Right lobe of liver (tissue), 6 donors: ENCODE data around the gene RAPGEF3. TPM values are rescaled to one million over a fixed set of nuclear protein-coding genes. Genes with fewer than 3 reads are reported as not detected.

Experiments used
- ATAC-seq, 4 donors: fragments of 200-7000 bp; cut with Tn5 transposase; one replicate each; pipeline ENCODE4 v1.9.1; 2020; ENCODE audit warnings: mild to moderate bottlenecking in 4 of 4, moderate library complexity in 4 of 4
- DNase-seq, 3 donors: peaks; one replicate each; pipeline ENCODE4 v3.0.0-alpha.2; 2020
- H3K27ac ChIP-seq, 3 donors: fragments of 200-600 bp; one replicate each; pipeline ENCODE4 v1.8.0; 2022
- H3K27me3 ChIP-seq, 2 donors: fragments of 200-600 bp; one replicate each; pipeline ENCODE4 v1.8.0; 2022
- H3K36me3 ChIP-seq, 4 donors: fragments of 200-600 bp; sonication (generic) in 1 of 4; one replicate each; pipeline versions ENCODE4 v1.5.1 to v1.8.0; 2017 to 2022; ENCODE audit warnings: control low read depth in 1 of 4
- H3K4me1 ChIP-seq, 4 donors: fragments of 200-600 bp; sonication (generic) in 1 of 4; one replicate each; pipeline versions ENCODE4 v1.5.1 to v1.8.0; 2017 to 2022; ENCODE audit warnings: control low read depth in 1 of 4
- H3K4me3 ChIP-seq, 3 donors: fragments of 200-600 bp; one replicate each; pipeline ENCODE4 v1.8.0; 2022
- H3K9me3 ChIP-seq, 4 donors: fragments of 200-600 bp; sonication (generic) in 1 of 4; one replicate each; pipeline versions ENCODE4 v1.5.1 to v1.8.0; 2017 to 2022; ENCODE audit warnings: control low read depth in 1 of 4
- POLR2A ChIP-seq: fragments of 450-650 bp; IDR thresholded peaks from one replicate; pipeline ENCODE4 v1.6.1; 2017; ENCODE audit warnings: antibody characterized with exemption, mild to moderate bottlenecking
- WGBS: methylation state at CpG from one replicate; pipeline ENCODE4 v1.1.6; 2018; ENCODE audit warnings: low coverage, low lambda C conversion rate; ENCODE audit not compliant: insufficient coverage; ENCODE audit errors: missing lambda C conversion rate; 5-methylcytosine and 5-hydroxymethylcytosine counted together
- intact Hi-C, 2 donors: fragments of 100-400 bp; cut with DNase I; formaldehyde crosslinking; loops; one replicate each; pipeline versions ENCODE4 v1.11.2 to v1.14.1; 2022
- long read RNA-seq: library from polyadenylated mRNA; unstranded; transcript quantifications from one replicate; pipeline ENCODE4 v2.0.0, GENCODE V29; 2019
- total RNA-seq, 6 experiments: library from RNA; depleted of rRNA in 2 of 6; stranded (reverse); fragments of >200 nt in 2 of 6; fragmentation: NEBNext Ultra II Directional in 3 of 6; extraction: Animal tissue kit (Norgen Biotek cat#: 25700) in 3 of 6; gene quantifications; one replicate each; pipeline versions ENCODE4 v1.1.0 to v1.2.4, GENCODE V29; 2016 to 2023
- TF ChIP-seq, protein P1 (sequence below), 4 donors: fragments of 200-600 bp in 3 of 4; fragments of 450-650 bp in 1 of 4; IDR thresholded peaks; one replicate each; pipeline versions ENCODE4 v1.5.1 to v1.8.0; 2016 to 2022; ENCODE audit warnings: antibody characterized with exemption in 4 of 4, mild to moderate bottlenecking in 2 of 4
- donor health status: DM: no; HTN: yes; CAD: no.
- donor health status: DM: no; HTN: no; CAD: no.
- donor health status: DM: no; HTN: no; CAD: no.
- donor health status: DM: no; HTN: yes; CAD: no.
- donor health status: DM: no; HTN: yes; CAD: no.

The RAPGEF3 gene, protein sequence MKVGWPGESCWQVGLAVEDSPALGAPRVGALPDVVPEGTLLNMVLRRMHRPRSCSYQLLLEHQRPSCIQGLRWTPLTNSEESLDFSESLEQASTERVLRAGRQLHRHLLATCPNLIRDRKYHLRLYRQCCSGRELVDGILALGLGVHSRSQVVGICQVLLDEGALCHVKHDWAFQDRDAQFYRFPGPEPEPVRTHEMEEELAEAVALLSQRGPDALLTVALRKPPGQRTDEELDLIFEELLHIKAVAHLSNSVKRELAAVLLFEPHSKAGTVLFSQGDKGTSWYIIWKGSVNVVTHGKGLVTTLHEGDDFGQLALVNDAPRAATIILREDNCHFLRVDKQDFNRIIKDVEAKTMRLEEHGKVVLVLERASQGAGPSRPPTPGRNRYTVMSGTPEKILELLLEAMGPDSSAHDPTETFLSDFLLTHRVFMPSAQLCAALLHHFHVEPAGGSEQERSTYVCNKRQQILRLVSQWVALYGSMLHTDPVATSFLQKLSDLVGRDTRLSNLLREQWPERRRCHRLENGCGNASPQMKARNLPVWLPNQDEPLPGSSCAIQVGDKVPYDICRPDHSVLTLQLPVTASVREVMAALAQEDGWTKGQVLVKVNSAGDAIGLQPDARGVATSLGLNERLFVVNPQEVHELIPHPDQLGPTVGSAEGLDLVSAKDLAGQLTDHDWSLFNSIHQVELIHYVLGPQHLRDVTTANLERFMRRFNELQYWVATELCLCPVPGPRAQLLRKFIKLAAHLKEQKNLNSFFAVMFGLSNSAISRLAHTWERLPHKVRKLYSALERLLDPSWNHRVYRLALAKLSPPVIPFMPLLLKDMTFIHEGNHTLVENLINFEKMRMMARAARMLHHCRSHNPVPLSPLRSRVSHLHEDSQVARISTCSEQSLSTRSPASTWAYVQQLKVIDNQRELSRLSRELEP
- 1 to 10 TPM in 5 of 6 experiments, under 1 TPM in 1; 0.81 to 4.6 (median 2.6) TPM for total RNA-seq
- long read RNA-seq = 0 reads

GRCh38 chr12:47758834-47759690 lies at the start of gene RAPGEF3:
Gene RAPGEF3, minus strand, starts transcription at chr12:47758880. Its CDS starts 324 bp downstream, at chr12:47758556.
- DNase-seq = peak; percentile 84 to 89 (median 86)
- 0% methylated on average over 25 of the region's 57 CpGs for WGBS
- peak within 1 kb of the TSS; percentile 21 to 88 (median 29) for H3K27ac ChIP-seq

DNA sequence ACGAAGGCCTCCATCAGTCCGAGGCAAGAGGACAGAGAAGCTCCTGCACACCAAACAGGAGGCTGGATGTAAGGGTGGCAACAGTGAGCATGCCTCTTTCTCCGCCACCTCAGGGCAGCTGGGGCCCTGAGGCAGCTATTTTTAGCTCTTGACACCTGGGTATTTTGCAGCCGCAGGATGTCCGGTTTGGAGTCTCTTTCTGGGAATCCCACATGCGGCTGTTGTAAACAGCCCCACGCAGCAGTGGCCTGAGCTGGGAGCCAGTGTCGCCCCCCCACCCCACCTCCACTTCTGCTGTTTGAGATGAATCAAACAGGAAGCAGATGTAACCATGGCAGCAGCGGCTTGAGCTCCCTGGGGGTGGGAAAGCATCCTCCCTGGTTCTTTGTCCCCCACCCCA lies 49.4 kb upstream of the RAPGEF3 start:
- TF ChIP-seq POLR2A = no peak
- TF ChIP-seq, protein P1, sequence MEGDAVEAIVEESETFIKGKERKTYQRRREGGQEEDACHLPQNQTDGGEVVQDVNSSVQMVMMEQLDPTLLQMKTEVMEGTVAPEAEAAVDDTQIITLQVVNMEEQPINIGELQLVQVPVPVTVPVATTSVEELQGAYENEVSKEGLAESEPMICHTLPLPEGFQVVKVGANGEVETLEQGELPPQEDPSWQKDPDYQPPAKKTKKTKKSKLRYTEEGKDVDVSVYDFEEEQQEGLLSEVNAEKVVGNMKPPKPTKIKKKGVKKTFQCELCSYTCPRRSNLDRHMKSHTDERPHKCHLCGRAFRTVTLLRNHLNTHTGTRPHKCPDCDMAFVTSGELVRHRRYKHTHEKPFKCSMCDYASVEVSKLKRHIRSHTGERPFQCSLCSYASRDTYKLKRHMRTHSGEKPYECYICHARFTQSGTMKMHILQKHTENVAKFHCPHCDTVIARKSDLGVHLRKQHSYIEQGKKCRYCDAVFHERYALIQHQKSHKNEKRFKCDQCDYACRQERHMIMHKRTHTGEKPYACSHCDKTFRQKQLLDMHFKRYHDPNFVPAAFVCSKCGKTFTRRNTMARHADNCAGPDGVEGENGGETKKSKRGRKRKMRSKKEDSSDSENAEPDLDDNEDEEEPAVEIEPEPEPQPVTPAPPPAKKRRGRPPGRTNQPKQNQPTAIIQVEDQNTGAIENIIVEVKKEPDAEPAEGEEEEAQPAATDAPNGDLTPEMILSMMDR (IDR thresholded peaks at IDR 0.05) = no peak
- H3K36me3 ChIP-seq = no peaks in the 10 kb centered on the region
- peaks cover 0 to 22% (median 0%) of the 10 kb centered on the region in 4 donors for H3K4me1 ChIP-seq
- no peaks in the 10 kb centered on the region for H3K27me3 ChIP-seq
- H3K4me3 ChIP-seq = no peak overlapping the region
- no CpG with 5 or more reads among the region's 9 CpGs for WGBS
- intact Hi-C loops = no loop called here
- peak overlapping the region in 2 of 3 donors; percentile 12 to 40 for H3K27ac ChIP-seq
- DNase-seq = peak in 1 of 3 donors; percentile 53
- no peaks in the 10 kb centered on the region for H3K9me3 ChIP-seq
- ATAC-seq = peak; percentile 12 to 40 (median 20)

More at GRCh38 chr12:47758834-47759690, at the start of gene RAPGEF3:
- peaks cover 0 to 5% (median 2%) of the 10 kb centered on the region in 4 donors for H3K4me1 ChIP-seq
- ATAC-seq = peak; percentile 88 to 95 (median 91)
- no peaks in the 10 kb centered on the region for H3K27me3 ChIP-seq
- no peaks in the 10 kb centered on the region for H3K36me3 ChIP-seq
- H3K9me3 ChIP-seq = no peaks in the 10 kb centered on the region
- peak within 1 kb of the TSS; percentile 61 to 67 (median 67) for H3K4me3 ChIP-seq
- intact Hi-C loops = no loop called here
- TF ChIP-seq, protein P1 (IDR thresholded peaks at IDR 0.05) = peak; percentile 35 to 47 (median 41)
- peak; percentile 35 for TF ChIP-seq POLR2A

- Histone ChIP-seq H3K36me3 (no peaks in the 10 kb centered on the region), H3K4me1 (peaks cover 0 to 20% (median 0%) of the 10 kb centered on the region in 4 donors), H3K9me3 (no peaks in the 10 kb centered on the region), H3K27ac (no peak overlapping the region), H3K4me3 (no peak overlapping the region), H3K27me3 (no peaks in the 10 kb centered on the region)
- DNase-seq (no peak), ATAC-seq (no peak)
- intact Hi-C loops = no loop called here
- TF ChIP-seq, protein P1 (IDR thresholded peaks at IDR 0.05) = no peak
- no peak for TF ChIP-seq POLR2A
- 40% methylated on average over 3 of the region's 5 CpGs for WGBS
These were observed 48.7 kb upstream of the RAPGEF3 start for GRCh38 chr12:47807338-47807737.

DNA sequence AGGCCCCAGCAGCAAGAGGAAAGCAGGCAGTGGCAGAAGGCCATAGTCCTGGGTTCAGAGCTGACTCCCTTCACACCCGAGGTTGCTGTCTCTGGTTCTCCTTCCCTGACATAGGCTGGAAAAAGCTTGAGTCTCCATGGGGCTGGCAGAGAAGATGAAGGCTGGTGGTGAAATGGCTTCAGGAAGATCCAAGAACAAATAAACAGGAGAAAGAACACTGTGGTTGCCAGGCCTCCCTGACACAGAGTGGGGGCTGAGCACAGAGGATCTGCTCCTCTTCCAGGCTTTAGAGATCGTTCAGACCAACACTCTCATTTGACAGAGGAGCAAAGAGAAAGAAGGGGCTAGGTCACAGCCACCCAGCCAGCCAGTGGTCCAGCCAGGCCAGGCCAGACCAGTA lies 46.7 kb upstream of the RAPGEF3 start:
- H3K9me3 ChIP-seq = no peaks in the 10 kb centered on the region
- H3K36me3 ChIP-seq = no peaks in the 10 kb centered on the region
- DNase-seq (no peak), ATAC-seq (no peak)
- H3K4me1 ChIP-seq = peaks cover 0 to 20% (median 0%) of the 10 kb centered on the region in 4 donors
- 47% methylated on average over 2 of the region's 2 CpGs for WGBS
- TF ChIP-seq, protein P1 (IDR thresholded peaks at IDR 0.05) = no peak
- intact Hi-C loops = no loop called here
- H3K27me3 ChIP-seq = no peaks in the 10 kb centered on the region
- no peak overlapping the region for H3K4me3 ChIP-seq
- H3K27ac ChIP-seq = no peak overlapping the region
